Activated T-helper 17 cell treated with anti-CD3 and anti-CD28 coated beads, Interleukin-2, amount 50 U/mL, for 72 hours (primary cell): Measurements from ENCODE around the gene E2F3. TPM values are rescaled to one million over a fixed set of nuclear protein-coding genes. Genes with fewer than 3 reads are reported as not detected.

Experiments
- ATAC-seq: fragments of 150-1000 bp; cut with Tn5 transposase; replicated peaks from 2 replicates; pipeline ENCODE4 v1.10.0; 2021; ENCODE audit warnings: mild to moderate bottlenecking, moderate library complexity
- H3K27ac Mint-ChIP-seq: one replicate; pipeline ENCODE4 v1.8.0; 2022; ENCODE audit warnings: mixed read lengths
- H3K27me3 Mint-ChIP-seq: one replicate; pipeline ENCODE4 v1.8.0; 2022; ENCODE audit warnings: mixed read lengths
- H3K36me3 Mint-ChIP-seq: one replicate; pipeline ENCODE4 v1.8.0; 2022; ENCODE audit warnings: low read depth, mild to moderate bottlenecking, mixed read lengths
- H3K4me1 Mint-ChIP-seq: one replicate; pipeline ENCODE4 v1.8.0; 2022; ENCODE audit warnings: mixed read lengths
- H3K4me3 Mint-ChIP-seq: one replicate; pipeline ENCODE4 v1.8.0; 2022; ENCODE audit warnings: mild to moderate bottlenecking, mixed read lengths
- H3K9me3 Mint-ChIP-seq: one replicate; pipeline ENCODE4 v1.8.0; 2022; ENCODE audit warnings: mixed read lengths
- total RNA-seq, 2 donors: library from RNA; stranded (reverse); gene quantifications; one replicate each; pipeline ENCODE4 v1.2.3, GENCODE V29; 2022

Gene E2F3
- total RNA-seq, 2 donors from 2014 or later = 13.6 to 26.6 TPM

GRCh38 chr6:20434766-20435165, 33.1 kb downstream of the E2F3 start:
- Mint-ChIP-seq H3K4me1 (peaks cover 8% of the 10 kb centered on the region), H3K27me3 (no peaks in the 10 kb centered on the region), H3K9me3 (no peaks in the 10 kb centered on the region), H3K4me3 (no peak overlapping the region), H3K27ac (no peak overlapping the region), H3K36me3 (peaks cover 36% of the 10 kb centered on the region)
- no peak for ATAC-seq

GRCh38 chr6:20436719-20437118, 35.0 kb downstream of the E2F3 start:
- no peak for ATAC-seq
- Mint-ChIP-seq H3K9me3 (no peaks in the 10 kb centered on the region), H3K4me1 (peaks cover 8% of the 10 kb centered on the region), H3K27me3 (no peaks in the 10 kb centered on the region), H3K27ac (no peak overlapping the region), H3K4me3 (no peak overlapping the region), H3K36me3 (peaks cover 40% of the 10 kb centered on the region)

- ATAC-seq = no peak
- no peak overlapping the region for H3K27ac Mint-ChIP-seq
- H3K27me3 Mint-ChIP-seq = no peaks in the 10 kb centered on the region
- H3K4me1 Mint-ChIP-seq = peaks cover under 1% of the 10 kb centered on the region
- H3K4me3 Mint-ChIP-seq = no peak overlapping the region
- no peaks in the 10 kb centered on the region for H3K9me3 Mint-ChIP-seq
- peaks cover 32% of the 10 kb centered on the region for H3K36me3 Mint-ChIP-seq
Observed at GRCh38 chr6:20437639-20438038, 36.0 kb downstream of the E2F3 start.

GRCh38 chr6:20438462-20439070, 36.9 kb downstream of the E2F3 start:
- no peaks in the 10 kb centered on the region for H3K9me3 Mint-ChIP-seq
- H3K4me1 Mint-ChIP-seq = no peaks in the 10 kb centered on the region
- H3K27ac Mint-ChIP-seq = no peak overlapping the region
- no peaks in the 10 kb centered on the region for H3K27me3 Mint-ChIP-seq
- peaks cover 39% of the 10 kb centered on the region for H3K36me3 Mint-ChIP-seq
- ATAC-seq = no peak
- no peak overlapping the region for H3K4me3 Mint-ChIP-seq

- Mint-ChIP-seq H3K9me3 (no peaks in the 10 kb centered on the region), H3K27me3 (no peaks in the 10 kb centered on the region), H3K36me3 (peaks cover 44% of the 10 kb centered on the region), H3K27ac (no peak overlapping the region), H3K4me3 (no peak overlapping the region), H3K4me1 (no peaks in the 10 kb centered on the region)
- ATAC-seq = no peak
Observed at GRCh38 chr6:20439558-20439957, 37.9 kb downstream of the E2F3 start.

GRCh38 chr6:20440296-20440695, 38.6 kb downstream of the E2F3 start:
- H3K27ac Mint-ChIP-seq = no peak overlapping the region
- no peak for ATAC-seq

GRCh38 chr6:20441236-20441635, 39.6 kb downstream of the E2F3 start:
- Mint-ChIP-seq H3K4me3 (no peak overlapping the region), H3K27ac (no peak overlapping the region), H3K9me3 (no peaks in the 10 kb centered on the region), H3K4me1 (peaks cover 4% of the 10 kb centered on the region), H3K27me3 (no peaks in the 10 kb centered on the region), H3K36me3 (peaks cover 49% of the 10 kb centered on the region)
- no peak for ATAC-seq

More at GRCh38 chr6:20440296-20440695, 38.6 kb downstream of the E2F3 start:
- Mint-ChIP-seq H3K4me1 (peaks cover 4% of the 10 kb centered on the region), H3K4me3 (no peak overlapping the region), H3K27me3 (no peaks in the 10 kb centered on the region), H3K36me3 (peaks cover 49% of the 10 kb centered on the region), H3K9me3 (no peaks in the 10 kb centered on the region)

GRCh38 chr6:20441921-20442320, 40.2 kb downstream of the E2F3 start:
- no peak for ATAC-seq
- H3K9me3 Mint-ChIP-seq = no peaks in the 10 kb centered on the region
- H3K36me3 Mint-ChIP-seq = peaks cover 49% of the 10 kb centered on the region
- no peaks in the 10 kb centered on the region for H3K27me3 Mint-ChIP-seq
- no peak overlapping the region for H3K4me3 Mint-ChIP-seq
- no peak overlapping the region for H3K27ac Mint-ChIP-seq
- H3K4me1 Mint-ChIP-seq = peaks cover 4% of the 10 kb centered on the region

GRCh38 chr6:20444786-20445271, 43.1 kb downstream of the E2F3 start:
- no peaks in the 10 kb centered on the region for H3K27me3 Mint-ChIP-seq

GRCh38 chr6:20447157-20447556, 45.5 kb downstream of the E2F3 start:
- H3K27me3 Mint-ChIP-seq = no peaks in the 10 kb centered on the region
- H3K4me1 Mint-ChIP-seq = peaks cover 8% of the 10 kb centered on the region
- peaks cover 17% of the 10 kb centered on the region for H3K36me3 Mint-ChIP-seq
- ATAC-seq = no peak
- no peak overlapping the region for H3K27ac Mint-ChIP-seq
- no peak overlapping the region for H3K4me3 Mint-ChIP-seq
- H3K9me3 Mint-ChIP-seq = no peaks in the 10 kb centered on the region

More at GRCh38 chr6:20444786-20445271, 43.1 kb downstream of the E2F3 start:
- peak overlapping the region; percentile 4 for H3K27ac Mint-ChIP-seq
- no peak for ATAC-seq
- H3K9me3 Mint-ChIP-seq = no peaks in the 10 kb centered on the region
- H3K4me3 Mint-ChIP-seq = no peak overlapping the region
- H3K4me1 Mint-ChIP-seq = peaks cover 8% of the 10 kb centered on the region
- H3K36me3 Mint-ChIP-seq = peaks cover 33% of the 10 kb centered on the region

- Mint-ChIP-seq H3K9me3 (no peaks in the 10 kb centered on the region), H3K4me1 (peaks cover 8% of the 10 kb centered on the region), H3K4me3 (no peak overlapping the region), H3K36me3 (peaks cover 17% of the 10 kb centered on the region), H3K27ac (no peak overlapping the region), H3K27me3 (no peaks in the 10 kb centered on the region)
- ATAC-seq = no peak
Observed at GRCh38 chr6:20447581-20448132, 46.0 kb downstream of the E2F3 start.

- H3K36me3 Mint-ChIP-seq = peaks cover 10% of the 10 kb centered on the region
Observed at GRCh38 chr6:20448828-20449227, 47.1 kb downstream of the E2F3 start.

GRCh38 chr6:20454204-20454824, 52.6 kb downstream of the E2F3 start:
- H3K27ac Mint-ChIP-seq = no peak overlapping the region
- no peak for ATAC-seq
- H3K27me3 Mint-ChIP-seq = no peaks in the 10 kb centered on the region
- peaks cover 9% of the 10 kb centered on the region for H3K36me3 Mint-ChIP-seq
- no peaks in the 10 kb centered on the region for H3K4me1 Mint-ChIP-seq
- H3K4me3 Mint-ChIP-seq = no peak overlapping the region
- H3K9me3 Mint-ChIP-seq = no peaks in the 10 kb centered on the region

More at GRCh38 chr6:20448828-20449227, 47.1 kb downstream of the E2F3 start:
- Mint-ChIP-seq H3K27ac (no peak overlapping the region), H3K4me3 (no peak overlapping the region), H3K4me1 (peaks cover 8% of the 10 kb centered on the region), H3K9me3 (no peaks in the 10 kb centered on the region), H3K27me3 (no peaks in the 10 kb centered on the region)
- no peak for ATAC-seq

GRCh38 chr6:20455251-20455940, 53.7 kb downstream of the E2F3 start:
- Mint-ChIP-seq H3K27ac (no peak overlapping the region), H3K36me3 (peaks cover 15% of the 10 kb centered on the region)

More at GRCh38 chr6:20455251-20455940, 53.7 kb downstream of the E2F3 start:
- Mint-ChIP-seq H3K4me3 (no peak overlapping the region), H3K4me1 (no peaks in the 10 kb centered on the region), H3K27me3 (no peaks in the 10 kb centered on the region), H3K9me3 (no peaks in the 10 kb centered on the region)
- no peak for ATAC-seq
